Body of pancreas (tissue), 4 donors: ENCODE results near the gene CMTM4.

ENCODE experiments used
- POLR2A ChIP-seq, 3 donors: fragments of 450-650 bp; IDR thresholded peaks; one replicate each; pipeline ENCODE4 v1.6.1; 2016; ENCODE audit warnings: antibody characterized with exemption in 3 of 3, mild to moderate bottlenecking in 2 of 3
- TF ChIP-seq, protein P1 (sequence below), 7 experiments: fragments of 450-650 bp in 4 of 7; fragments of 200-600 bp in 3 of 7; sonication (generic) in 3 of 7; IDR thresholded peaks; one replicate each; pipeline ENCODE4 v1.5.1; 2016 to 2019; ENCODE audit warnings: antibody characterized with exemption in 7 of 7

DNA sequence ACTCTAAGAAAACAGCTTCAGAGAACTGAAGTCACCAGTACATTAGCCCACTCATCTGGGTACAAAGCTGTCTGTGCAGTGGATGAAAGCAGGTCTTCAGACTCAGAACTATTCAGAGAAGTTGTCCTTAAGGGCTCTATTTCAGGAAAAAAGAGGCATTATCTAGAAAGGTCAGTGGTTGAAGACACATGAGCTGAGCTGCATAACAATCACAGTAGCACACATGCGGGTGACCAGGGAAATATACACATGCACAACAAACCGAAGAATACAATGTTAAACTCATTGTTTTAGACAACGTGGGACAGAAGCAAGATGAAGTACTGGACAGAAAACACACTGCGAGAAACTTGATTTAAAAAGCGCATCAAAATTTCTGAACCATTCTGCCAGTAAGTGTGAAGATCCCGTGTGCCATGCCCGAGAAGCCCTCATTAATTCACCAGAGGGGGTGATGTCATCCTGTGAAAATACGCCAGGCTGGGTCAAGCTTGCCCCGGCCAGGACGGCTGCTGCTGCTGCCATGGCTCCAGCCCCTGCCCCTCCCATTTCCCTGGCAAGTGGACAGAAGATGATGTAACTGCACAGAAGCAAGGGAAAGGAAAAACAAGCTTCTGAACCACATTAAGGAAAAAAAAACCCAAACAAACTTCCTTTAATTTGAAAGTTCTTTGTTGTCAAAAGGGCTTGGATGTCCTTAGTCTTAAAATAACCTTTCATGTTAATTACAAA, 44.8 kb upstream of the CMTM4 start:
- TF ChIP-seq, protein P1, sequence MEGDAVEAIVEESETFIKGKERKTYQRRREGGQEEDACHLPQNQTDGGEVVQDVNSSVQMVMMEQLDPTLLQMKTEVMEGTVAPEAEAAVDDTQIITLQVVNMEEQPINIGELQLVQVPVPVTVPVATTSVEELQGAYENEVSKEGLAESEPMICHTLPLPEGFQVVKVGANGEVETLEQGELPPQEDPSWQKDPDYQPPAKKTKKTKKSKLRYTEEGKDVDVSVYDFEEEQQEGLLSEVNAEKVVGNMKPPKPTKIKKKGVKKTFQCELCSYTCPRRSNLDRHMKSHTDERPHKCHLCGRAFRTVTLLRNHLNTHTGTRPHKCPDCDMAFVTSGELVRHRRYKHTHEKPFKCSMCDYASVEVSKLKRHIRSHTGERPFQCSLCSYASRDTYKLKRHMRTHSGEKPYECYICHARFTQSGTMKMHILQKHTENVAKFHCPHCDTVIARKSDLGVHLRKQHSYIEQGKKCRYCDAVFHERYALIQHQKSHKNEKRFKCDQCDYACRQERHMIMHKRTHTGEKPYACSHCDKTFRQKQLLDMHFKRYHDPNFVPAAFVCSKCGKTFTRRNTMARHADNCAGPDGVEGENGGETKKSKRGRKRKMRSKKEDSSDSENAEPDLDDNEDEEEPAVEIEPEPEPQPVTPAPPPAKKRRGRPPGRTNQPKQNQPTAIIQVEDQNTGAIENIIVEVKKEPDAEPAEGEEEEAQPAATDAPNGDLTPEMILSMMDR (IDR thresholded peaks at IDR 0.05): no peak
- TF ChIP-seq POLR2A (IDR thresholded peaks at IDR 0.05): peak in 1 of 3 donors; percentile 4
